PFSK-1 (cell line): ENCODE measurements around the gene SYNGR4.

Experiments used
- FOXP2 ChIP-seq: optimal IDR thresholded peaks from 2 replicates; pipeline ENCODE3; 2011; ENCODE audit warnings: borderline replicate concordance, control low read depth, inconsistent platforms; ENCODE audit not compliant: insufficient read depth; ENCODE audit errors: extremely low read length, extremely low read depth
- POLR2AphosphoS5 ChIP-seq: IDR thresholded peaks from 2 replicates; pipeline ENCODE4 v1.6.1; 2012; ENCODE audit warnings: low read depth, mild to moderate bottlenecking, control low read depth, low read length, moderate library complexity
- SIN3A ChIP-seq: IDR thresholded peaks from 2 replicates; pipeline ENCODE4 v1.6.1; 2012; ENCODE audit warnings: mild to moderate bottlenecking, low read length, moderate library complexity, borderline replicate concordance; ENCODE audit not compliant: insufficient read depth
- TAF1 ChIP-seq: IDR thresholded peaks from 2 replicates; pipeline ENCODE4 v1.6.1; 2012; ENCODE audit warnings: low read length, control low read depth, borderline replicate concordance; ENCODE audit not compliant: insufficient read depth
- TF ChIP-seq, protein P1 (sequence below), 2 experiments: IDR thresholded peaks; 2 replicates each; pipeline versions ENCODE4 v1.6.1 to v1.8.0; 2011 to 2012; ENCODE audit warnings: low read depth in 2 of 2, low read length in 2 of 2, control low read depth in 1 of 2, inconsistent platforms in 1 of 2, mild to moderate bottlenecking in 1 of 2, moderate library complexity in 1 of 2; ENCODE audit not compliant: insufficient read depth in 1 of 2

SYNGR4 gene

DNA sequence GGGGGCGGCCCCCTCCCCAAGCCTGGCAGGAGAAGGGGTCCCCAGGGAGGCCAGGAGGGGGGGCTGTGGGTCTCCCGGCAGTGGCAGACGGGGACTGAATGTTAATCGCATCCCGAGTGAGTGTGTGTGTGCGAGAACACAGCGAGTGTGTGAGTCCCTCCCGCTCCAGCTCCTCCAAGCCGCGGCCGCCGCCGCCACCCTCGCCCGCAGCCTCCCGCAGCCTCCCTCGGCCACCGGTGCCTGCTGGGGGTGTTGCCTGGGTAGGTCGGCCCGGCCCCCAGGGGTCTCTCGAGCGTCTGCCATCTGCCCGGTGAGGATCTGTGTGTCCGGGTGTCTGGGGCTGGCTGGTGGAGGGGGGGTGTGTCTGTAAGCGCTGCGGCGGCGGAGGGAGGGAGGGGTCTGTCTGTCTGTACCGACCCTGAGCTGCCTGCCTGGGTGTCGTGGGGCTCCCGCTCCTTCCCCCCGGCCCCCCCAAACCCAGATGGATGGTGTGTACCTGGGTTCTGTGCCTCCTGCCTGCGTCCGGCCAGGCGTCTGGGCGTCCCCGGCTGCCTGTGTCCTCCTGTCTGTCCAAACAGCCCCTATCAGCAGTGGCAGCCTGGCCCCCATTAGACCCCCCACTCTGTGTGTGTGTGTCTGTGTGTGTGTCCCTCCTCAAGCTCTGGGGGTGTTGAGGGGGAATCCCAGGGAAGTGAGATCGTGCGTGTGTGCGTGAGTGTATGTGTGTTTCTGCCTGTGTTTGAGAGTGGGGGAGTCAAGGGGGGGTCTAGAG is 29.6 kb downstream of the SYNGR4 start, which contains the start of gene GRIN2D:
Gene GRIN2D (plus strand): TSS at position 110 of the 772 bp plus-strand sequence. CDS start 4,725 bp downstream, outside the sequence.
- TF ChIP-seq, protein P1, sequence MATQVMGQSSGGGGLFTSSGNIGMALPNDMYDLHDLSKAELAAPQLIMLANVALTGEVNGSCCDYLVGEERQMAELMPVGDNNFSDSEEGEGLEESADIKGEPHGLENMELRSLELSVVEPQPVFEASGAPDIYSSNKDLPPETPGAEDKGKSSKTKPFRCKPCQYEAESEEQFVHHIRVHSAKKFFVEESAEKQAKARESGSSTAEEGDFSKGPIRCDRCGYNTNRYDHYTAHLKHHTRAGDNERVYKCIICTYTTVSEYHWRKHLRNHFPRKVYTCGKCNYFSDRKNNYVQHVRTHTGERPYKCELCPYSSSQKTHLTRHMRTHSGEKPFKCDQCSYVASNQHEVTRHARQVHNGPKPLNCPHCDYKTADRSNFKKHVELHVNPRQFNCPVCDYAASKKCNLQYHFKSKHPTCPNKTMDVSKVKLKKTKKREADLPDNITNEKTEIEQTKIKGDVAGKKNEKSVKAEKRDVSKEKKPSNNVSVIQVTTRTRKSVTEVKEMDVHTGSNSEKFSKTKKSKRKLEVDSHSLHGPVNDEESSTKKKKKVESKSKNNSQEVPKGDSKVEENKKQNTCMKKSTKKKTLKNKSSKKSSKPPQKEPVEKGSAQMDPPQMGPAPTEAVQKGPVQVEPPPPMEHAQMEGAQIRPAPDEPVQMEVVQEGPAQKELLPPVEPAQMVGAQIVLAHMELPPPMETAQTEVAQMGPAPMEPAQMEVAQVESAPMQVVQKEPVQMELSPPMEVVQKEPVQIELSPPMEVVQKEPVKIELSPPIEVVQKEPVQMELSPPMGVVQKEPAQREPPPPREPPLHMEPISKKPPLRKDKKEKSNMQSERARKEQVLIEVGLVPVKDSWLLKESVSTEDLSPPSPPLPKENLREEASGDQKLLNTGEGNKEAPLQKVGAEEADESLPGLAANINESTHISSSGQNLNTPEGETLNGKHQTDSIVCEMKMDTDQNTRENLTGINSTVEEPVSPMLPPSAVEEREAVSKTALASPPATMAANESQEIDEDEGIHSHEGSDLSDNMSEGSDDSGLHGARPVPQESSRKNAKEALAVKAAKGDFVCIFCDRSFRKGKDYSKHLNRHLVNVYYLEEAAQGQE (IDR thresholded peaks at IDR 0.05; ENCODE audit: insufficient read depth in 1 of 2, low read depth in 2 of 2, low read length in 2 of 2) = no peak
- TF ChIP-seq FOXP2 = no peak
- TF ChIP-seq SIN3A = no peak
- TF ChIP-seq POLR2AphosphoS5 = no peak
- no peak for TF ChIP-seq TAF1

DNA sequence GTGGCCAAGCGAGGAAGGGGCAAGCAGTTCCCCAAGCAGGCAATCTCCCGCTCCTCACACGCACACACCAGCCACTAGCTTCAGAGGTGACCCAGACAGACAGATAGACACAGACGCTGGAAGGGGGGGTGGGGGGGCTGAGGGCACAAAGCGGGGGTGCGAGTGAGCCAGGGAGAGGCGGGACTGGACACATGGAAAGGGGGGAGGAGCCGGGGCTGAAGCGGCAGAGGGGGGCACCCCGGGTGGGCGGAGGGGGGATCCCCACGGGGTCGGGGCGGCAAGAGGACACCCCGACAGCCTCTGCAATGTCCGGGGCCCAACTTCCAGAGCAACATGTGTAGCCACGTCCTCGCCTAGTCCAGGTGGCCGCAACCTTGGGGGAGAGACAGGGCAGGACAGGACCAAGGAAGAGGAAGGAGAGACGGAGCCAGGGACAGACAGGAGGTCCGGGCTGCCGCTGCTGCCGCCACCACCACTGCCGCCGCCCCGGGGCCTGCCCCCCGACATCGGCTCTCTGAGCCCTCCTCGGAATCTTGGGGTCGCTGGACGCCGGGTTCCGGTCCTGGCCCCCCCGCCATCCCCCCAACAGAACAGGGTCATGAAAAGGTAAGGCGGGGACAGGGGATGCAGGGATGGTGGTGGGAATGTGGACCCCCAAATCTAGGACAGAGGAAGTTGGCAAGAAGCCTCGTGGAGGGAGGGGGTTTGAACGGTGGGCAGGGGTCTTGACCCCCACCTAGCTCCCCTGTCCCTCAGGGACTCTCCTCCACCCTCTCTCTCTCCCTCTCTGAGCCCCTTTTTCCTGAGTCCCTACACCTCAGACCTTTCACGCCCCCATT is 30.4 kb downstream of the SYNGR4 start:
- TF ChIP-seq FOXP2 (no peak), POLR2AphosphoS5 (no peak), TAF1 (no peak), SIN3A (no peak)
- TF ChIP-seq, protein P1 (IDR thresholded peaks at IDR 0.05; ENCODE audit: insufficient read depth in 1 of 2, low read depth in 2 of 2, low read length in 2 of 2) = no peak

DNA sequence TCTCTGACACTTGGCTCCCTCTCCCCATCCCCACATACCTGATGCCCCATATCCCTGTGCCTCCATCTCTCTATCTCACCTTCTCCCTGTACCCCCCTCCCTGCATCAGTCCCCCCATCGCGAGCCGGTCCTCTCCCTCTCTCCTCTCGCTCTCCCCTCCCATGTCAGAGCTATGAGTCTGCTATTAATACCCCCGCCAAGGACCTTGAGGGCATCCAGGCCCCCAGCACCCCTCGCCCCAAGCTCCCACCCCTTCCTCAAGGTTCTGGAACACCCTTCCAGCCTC is 30.9 kb downstream of the SYNGR4 start:
- TF ChIP-seq, protein P1 (IDR thresholded peaks at IDR 0.05; ENCODE audit: insufficient read depth in 1 of 2, low read depth in 2 of 2, low read length in 2 of 2) = no peak
- TF ChIP-seq FOXP2 = no peak
- TF ChIP-seq POLR2AphosphoS5 = no peak

DNA sequence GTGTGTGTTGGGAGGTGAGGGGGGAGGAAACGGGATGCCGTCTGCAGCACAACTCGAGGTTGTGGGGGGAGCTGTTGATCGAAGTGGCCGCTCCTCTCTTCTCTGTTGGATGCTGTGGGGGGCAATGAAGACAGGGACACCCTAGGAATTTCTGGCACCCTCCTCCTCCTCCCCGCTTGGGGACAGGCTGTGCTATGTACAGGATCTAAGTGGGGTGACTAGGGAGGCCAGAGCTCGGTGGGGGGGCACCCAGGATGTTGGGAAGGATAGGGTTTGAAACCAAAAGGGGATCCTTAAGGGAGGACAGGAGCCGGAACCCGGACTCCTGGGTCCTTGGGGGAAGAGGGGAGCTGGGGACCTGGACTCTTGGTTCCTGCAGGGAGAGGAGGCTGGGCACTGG is 31.3 kb downstream of the SYNGR4 start:
- no peak for TF ChIP-seq TAF1
- TF ChIP-seq, protein P1 (IDR thresholded peaks at IDR 0.05; ENCODE audit: insufficient read depth in 1 of 2, low read depth in 2 of 2, low read length in 2 of 2) = no peak
- no peak for TF ChIP-seq POLR2AphosphoS5
- no peak for TF ChIP-seq FOXP2
- TF ChIP-seq SIN3A = no peak
